ENCODE data around the gene KRTAP21-3.
A peak's percentile ranks its signal among the peaks of the same experiment; 100 is the strongest.
"Not testable (repeated sequence)": the region's sequence is repeated elsewhere in the genome, so short reads cannot be mapped to it uniquely, and the experiment has no call there.

The KRTAP21-3 gene, protein sequence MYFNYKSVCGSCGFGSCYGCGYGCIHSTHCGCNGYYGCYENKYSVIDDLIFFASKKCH

DNA sequence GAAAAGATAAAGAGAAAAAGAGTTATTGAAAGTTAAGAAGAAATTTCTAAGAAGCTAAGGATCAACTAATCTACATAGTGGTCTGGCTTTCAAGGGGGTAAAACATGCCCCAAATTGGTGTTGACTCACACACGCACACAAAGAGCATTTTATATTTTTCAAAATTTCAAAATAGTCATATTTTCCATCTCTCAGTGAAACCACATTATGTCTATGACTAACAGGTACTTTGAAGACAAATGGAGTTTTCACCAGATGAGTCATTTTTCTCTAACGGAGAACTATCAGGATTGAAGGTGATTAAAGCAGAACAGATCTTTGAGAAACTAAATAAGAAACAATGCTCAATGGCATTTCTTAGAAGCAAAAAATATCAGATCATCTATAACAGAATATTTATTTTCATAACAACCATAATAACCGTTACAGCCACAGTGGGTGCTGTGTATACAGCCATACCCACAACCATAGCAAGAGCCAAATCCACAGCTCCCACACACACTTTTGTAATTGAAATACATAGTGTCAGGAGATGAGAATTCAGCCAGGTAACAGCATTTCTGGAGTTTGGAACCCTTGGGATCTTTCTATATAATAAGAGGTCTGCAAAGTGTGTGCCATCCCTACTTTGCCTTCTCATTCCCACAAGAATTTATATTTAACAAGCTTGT lies at the start of gene KRTAP21-3:
Gene KRTAP21-3, minus strand, starts transcription at position 539 of the 671 bp plus-strand sequence. Its CDS starts 18 bp downstream, at position 521.
- DNase-seq (ENCODE audit: low read depth in 2 of 2) = peak in 1 of 2 donors; percentile 5

DNA sequence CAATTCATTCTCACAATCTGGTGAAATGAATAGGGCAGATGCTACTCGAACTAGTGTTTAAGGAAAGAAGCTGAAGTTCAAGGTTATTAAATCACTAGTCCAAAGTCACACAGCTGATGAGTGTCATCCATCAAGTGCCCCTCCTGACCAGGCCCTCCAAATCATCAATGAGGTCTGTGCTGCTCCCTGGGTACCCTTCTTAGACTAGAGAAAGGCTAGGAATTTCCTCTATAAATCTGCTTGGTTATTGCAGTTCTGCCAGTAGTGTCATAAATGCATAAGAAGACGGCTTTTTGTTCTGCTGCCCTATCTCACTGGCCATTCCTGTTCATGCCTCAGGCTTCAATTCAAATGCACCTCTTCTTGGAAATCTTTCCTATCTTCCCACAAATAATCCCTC lies 42.2 kb upstream of the KRTAP21-3 start:
- no peak for DNase-seq (ENCODE audit: low read depth in 2 of 2)

DNA sequence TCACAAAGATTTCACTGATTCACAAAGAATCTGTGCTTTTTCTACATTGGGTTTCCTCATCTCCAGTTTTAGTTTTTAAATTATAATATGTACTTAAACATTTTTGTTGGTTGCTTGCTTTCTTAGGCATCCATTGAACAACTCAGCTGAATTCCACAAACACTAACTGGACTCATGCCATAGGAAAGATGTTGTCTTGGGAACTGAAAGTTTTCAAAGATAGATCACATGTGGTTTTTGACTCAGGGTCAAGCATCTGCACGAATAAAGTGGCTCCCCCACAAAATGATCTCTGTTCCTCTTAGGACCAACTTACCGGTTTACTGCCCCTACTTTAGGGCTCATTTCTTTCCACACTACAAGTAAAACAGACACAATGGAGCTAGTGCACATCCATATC lies 39.7 kb upstream of the KRTAP21-3 start:
- no peak for DNase-seq (ENCODE audit: low read depth in 2 of 2)

- DNase-seq (ENCODE audit: low read depth in 2 of 2) = not testable (repeated sequence)
Measured at GRCh38 chr21:30755328-30755727, 36.8 kb upstream of the KRTAP21-3 start, which contains the start of gene KRTAP21-1. Gene KRTAP21-1, minus strand, starts transcription at chr21:30755428. Its CDS starts 50 bp downstream, at chr21:30755378.

DNA sequence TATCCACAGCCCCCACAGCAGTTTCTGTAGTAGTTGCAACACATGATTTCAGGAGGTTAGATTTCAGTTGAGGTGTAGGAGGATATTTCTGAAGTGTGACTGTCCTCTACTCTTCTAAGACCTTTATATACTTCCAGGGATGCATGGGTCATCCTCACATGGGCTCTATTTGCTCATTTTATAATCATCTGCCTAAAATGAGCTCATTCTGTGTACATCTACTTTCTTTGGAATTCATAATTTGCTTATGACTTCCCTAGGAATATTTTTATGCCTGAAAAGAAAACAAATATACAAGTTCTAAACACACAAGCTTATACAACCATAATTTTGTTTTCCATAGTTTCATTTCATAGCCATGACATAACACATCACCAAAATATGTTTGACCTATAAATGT lies 28.6 kb upstream of the KRTAP21-3 start, which contains the start of gene KRTAP21-2:
Gene KRTAP21-2, minus strand, starts transcription at position 101 of the 400 bp plus-strand sequence. Its CDS starts 57 bp downstream, at position 44.
- no peak for DNase-seq (ENCODE audit: low read depth in 2 of 2)

GRCh38 chr21:30740462-30740861 lies 21.9 kb upstream of the KRTAP21-3 start:
- no peak for DNase-seq (ENCODE audit: low read depth in 2 of 2)

DNA sequence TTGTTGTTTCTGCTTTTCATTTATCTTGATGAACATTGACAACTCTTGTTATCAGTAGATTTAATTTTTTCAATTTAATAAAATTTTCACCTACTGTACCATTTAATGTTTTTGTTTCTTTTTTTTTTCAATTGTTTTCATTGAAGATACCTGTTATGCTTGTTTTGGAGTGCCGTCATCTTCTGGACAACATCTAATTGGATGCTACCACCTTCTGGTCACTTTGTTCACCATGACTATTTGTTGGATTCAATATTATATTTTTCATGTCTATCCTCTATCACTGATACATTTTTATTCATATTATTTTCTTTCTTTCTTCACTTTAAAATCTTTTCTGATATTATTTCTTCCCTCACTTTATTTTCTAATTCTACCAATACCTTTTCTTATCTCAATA lies 14.4 kb upstream of the KRTAP21-3 start:
- DNase-seq (ENCODE audit: low read depth in 2 of 2) = no peak

DNA sequence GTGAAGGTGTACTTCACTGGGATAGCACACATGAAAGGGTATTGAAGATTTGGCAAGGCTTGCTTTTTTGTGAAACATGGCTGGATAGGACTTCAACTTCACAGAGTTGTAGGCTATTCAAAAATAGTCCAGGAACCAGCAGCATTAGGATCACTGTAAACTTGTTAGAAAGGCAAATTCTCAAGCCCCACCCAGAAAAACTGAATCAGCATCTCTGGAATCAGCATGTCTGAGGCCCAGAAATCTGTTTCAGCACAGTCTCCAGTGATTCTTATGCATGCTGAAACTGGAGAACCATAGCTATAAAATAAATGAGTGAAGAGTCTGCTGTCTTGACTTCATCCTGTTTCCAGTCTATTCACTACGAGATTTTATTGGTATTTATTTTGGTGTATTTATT lies 8.1 kb upstream of the KRTAP21-3 start:
- DNase-seq (ENCODE audit: low read depth in 2 of 2) = no peak

- no peak for DNase-seq (ENCODE audit: low read depth in 2 of 2)
Measured at GRCh38 chr21:30719401-30719800, 824 bp upstream of the KRTAP21-3 start.

DNA sequence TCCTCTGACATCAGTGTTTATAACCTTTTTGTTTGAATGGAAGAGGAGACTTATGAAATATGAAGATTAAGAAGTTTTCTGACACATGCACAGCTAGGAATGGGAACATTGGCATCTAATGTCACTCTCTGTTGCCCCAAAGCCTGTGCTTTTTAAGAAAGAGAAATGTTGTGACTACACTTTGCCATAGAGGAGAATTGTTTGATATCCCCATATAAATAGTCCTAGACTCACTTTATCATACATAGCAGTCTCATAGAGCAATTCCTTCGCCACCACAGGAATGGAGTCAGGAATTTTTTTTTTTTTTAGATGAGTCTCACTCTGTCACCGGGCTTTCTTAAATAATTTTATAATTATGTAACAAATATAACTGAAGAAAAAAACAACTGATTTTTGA lies 1.5 kb downstream of the KRTAP21-3 start:
- no peak for DNase-seq (ENCODE audit: low read depth in 2 of 2)

DNA sequence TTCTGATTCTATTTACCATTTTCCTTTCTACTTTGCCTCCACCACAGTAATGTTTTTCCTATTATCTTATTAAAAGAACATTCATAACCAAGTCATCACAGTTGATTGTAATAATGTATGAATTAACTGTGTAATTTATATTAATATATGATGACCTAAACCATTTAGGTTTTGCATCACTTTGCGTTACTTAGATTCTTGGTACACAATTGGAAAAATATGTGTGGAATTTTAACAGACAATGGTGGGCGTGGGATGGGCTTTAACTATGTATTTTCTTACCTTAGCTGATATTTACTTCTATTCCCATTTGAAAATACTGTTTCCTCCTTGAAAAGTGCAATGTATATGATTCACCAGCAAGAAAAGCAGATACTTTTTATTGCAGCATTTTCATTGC lies 3.6 kb downstream of the KRTAP21-3 start:
- DNase-seq (ENCODE audit: low read depth in 2 of 2) = no peak

GRCh38 chr21:30714456-30714855 lies 4.1 kb downstream of the KRTAP21-3 start:
- no peak for DNase-seq (ENCODE audit: low read depth in 2 of 2)

DNA sequence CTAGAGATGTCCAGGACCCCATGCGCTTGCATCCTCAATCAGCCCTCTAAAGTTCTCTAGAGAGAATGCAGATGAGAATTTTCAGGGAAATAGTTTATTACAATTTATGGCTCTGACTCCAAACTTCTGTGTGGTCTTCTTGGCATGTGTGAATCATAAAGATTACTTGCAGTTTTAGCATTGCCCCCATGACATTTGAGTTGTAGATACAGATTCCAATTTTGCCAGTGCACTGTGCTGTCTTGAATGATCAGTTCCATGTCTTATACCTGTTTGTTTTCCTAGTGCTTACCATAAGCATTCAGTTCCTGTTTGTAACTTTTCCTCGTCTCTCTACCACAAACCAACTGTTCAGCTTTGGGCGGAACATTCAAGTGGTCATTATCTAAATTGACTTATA lies 4.8 kb downstream of the KRTAP21-3 start:
- no peak for DNase-seq (ENCODE audit: low read depth in 2 of 2)

DNA sequence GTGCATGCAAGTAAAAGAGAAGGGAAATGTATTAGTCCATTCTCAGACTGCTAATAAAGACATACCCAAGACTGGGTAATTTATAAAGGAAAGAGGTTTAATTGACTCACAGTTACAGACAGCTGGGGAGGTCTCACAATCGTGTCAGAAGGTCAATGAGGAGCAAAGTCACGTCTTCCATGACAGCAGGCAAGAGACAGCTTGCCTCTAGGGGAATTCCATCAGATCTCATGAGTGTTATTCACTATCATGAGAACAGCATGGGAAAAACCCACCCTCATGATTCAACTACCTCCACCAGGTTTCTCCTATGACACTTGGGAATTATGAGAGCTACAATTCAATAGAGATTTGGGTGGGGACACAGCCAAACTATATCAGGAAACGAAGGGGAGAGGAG lies 8.1 kb downstream of the KRTAP21-3 start:
- DNase-seq (ENCODE audit: low read depth in 2 of 2) = peak in 1 of 2 donors; percentile 12

DNA sequence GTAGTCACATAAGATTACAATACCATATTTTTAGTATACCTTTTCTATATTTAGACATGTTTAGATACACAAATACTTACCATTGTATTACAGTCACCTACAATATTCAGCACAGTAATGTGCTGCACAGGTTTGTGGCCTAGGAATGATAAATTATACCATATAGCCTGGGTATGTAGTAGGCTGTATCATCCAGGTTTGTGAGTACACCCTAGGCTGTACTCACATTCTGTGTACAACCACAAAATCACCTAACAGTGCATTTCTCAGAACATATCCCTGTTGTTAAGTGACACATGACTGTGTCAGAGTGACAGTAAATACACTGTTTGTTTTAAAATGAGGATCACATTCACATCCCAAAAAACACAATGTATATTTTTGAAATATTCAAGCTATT lies 11.2 kb downstream of the KRTAP21-3 start:
- DNase-seq (ENCODE audit: low read depth in 2 of 2) = no peak

DNA sequence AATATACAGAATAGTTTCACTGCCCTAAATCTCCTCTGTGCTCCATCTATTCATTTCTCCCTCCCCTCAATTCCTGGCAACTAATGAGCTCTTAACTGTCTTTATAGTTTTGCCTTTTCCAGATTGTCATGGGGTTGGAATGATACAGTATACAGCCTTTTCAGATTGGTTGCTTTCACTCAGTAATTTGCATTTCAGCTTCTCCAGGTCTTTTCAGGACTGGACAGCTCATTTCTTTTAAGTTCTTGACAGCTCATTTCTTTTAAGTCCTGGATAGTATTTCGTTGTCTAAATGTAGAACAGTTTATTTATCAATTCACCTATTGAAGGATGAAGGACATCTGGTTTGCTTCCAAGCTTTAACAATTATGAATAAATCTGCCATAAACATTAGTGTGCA lies 22.6 kb downstream of the KRTAP21-3 start:
- no peak for DNase-seq (ENCODE audit: low read depth in 2 of 2)

GRCh38 chr21:30689822-30690221 lies 28.8 kb downstream of the KRTAP21-3 start:
- no peak for DNase-seq (ENCODE audit: low read depth in 2 of 2)

- no peak for DNase-seq (ENCODE audit: low read depth in 2 of 2)
Measured at GRCh38 chr21:30684506-30684905, 34.1 kb downstream of the KRTAP21-3 start.

GRCh38 chr21:30680586-30680985 lies 38.0 kb downstream of the KRTAP21-3 start:
- DNase-seq (ENCODE audit: low read depth in 2 of 2) = no peak

DNA sequence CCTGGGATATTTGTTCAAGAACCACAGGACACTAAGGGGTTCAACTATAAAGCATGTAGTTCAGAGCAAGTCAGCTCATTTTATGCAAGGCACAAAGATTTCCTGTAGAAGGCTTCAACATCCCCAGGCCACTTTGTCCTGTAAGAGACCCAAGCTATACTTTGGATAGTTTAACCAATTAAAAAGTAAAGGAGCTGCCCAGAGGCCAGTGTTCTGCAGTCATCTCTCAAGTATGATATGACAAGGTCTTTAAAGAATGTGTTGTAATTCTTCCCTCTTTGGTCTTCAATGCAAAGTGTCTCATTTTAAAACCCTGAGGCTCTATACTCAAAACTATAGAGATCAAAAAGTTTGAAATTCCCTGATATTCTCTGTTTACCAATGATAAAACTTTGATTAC lies 41.8 kb downstream of the KRTAP21-3 start:
- DNase-seq (ENCODE audit: low read depth in 2 of 2) = no peak

GRCh38 chr21:30674312-30674711 lies 44.3 kb downstream of the KRTAP21-3 start:
- no peak for DNase-seq (ENCODE audit: low read depth in 2 of 2)

- DNase-seq (ENCODE audit: low read depth in 2 of 2) = no peak
Measured at GRCh38 chr21:30672985-30673650, 45.5 kb downstream of the KRTAP21-3 start.

DNA sequence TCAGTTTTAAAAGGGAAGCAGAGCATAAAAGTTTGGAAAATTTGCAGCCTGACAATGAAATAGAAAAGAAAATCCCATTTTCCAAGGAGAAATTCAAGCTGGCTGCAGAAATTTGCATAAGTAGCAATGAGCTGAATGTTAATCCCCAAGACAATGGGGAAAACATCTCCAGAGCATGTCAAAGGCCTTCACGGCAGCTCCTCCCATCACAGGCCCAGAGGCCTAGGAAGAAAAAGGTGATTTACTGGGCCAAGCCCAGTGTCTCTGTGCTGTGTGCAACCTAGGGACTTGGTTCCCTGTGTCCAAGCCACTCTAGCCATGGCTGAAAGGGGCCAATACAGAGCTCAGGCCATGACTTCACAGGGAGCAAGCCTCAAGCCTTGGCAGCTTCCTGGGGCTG lies 49.8 kb downstream of the KRTAP21-3 start:
- DNase-seq (ENCODE audit: low read depth in 2 of 2) = no peak
